Activated T-cell treated with anti-CD3 and anti-CD28 coated beads for 4 hours (primary cell): ENCODE measurements around the gene SEMA3G.

Experiments
- DNase-seq: peaks from one replicate; pipeline ENCODE4 v3.0.0-alpha.2; 2020

Gene SEMA3G

GRCh38 chr3:52394751-52395502 is 50.0 kb downstream of the SEMA3G start:
- DNase-seq = no peak

GRCh38 chr3:52393959-52394670 is 50.8 kb downstream of the SEMA3G start:
- DNase-seq = no peak

GRCh38 chr3:52393131-52393807 is 51.6 kb downstream of the SEMA3G start:
- DNase-seq = no peak

GRCh38 chr3:52392216-52392930 is 52.5 kb downstream of the SEMA3G start:
- DNase-seq = no peak

GRCh38 chr3:52391096-52391495 is 53.8 kb downstream of the SEMA3G start:
- no peak for DNase-seq

GRCh38 chr3:52388933-52389332 is 56.0 kb downstream of the SEMA3G start:
- no peak for DNase-seq

- no peak for DNase-seq
These were observed 56.5 kb downstream of the SEMA3G start for GRCh38 chr3:52388348-52388821.

- no peak for DNase-seq
These were observed 57.4 kb downstream of the SEMA3G start for GRCh38 chr3:52387481-52387880.

GRCh38 chr3:52385157-52385556 is 59.7 kb downstream of the SEMA3G start:
- no peak for DNase-seq

GRCh38 chr3:52384019-52384761 is 60.7 kb downstream of the SEMA3G start:
- DNase-seq = no peak

- DNase-seq = no peak
These were observed 61.5 kb downstream of the SEMA3G start for GRCh38 chr3:52383446-52383845.
